ENCODE measurements around the gene PAWR. TPM values are rescaled to one million over a fixed set of nuclear protein-coding genes. Genes with fewer than 3 reads are reported as not detected.

PAWR gene
- total and polyA plus RNA-seq, 12 donors, result 3.0 to 16.6 (median 10.2) TPM

DNA sequence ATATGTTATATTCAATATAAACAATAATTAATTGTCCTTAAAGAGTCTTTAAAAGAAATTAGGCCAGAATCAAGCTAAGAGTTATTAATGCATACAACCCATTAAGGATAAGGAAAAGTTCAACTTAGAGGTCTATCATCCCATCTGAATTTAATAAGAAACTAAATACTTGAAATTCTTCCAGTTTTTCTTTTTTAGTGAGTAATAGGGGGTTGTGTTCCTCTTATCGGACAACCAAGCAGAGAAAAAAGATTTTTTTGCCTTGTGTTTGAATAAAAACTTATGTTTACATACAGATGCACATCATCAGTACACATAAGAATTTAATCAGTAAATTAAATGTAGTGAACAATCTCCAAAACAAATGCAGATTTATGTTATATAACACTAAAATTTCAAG is 32.5 kb downstream of the PAWR start:
- H3K27me3 ChIP-seq, result no peaks in the 10 kb centered on the region
- DNase-seq (no peak), ATAC-seq (no peak)
- 50 to 63% methylated on average over 1 of the region's 1 CpG for WGBS, 2 donors
- no peak overlapping the region for H3K27ac ChIP-seq
- peaks cover 0 to 11% (median 0%) of the 10 kb centered on the region in 9 donors for H3K4me1 ChIP-seq
- TF ChIP-seq, protein P1, sequence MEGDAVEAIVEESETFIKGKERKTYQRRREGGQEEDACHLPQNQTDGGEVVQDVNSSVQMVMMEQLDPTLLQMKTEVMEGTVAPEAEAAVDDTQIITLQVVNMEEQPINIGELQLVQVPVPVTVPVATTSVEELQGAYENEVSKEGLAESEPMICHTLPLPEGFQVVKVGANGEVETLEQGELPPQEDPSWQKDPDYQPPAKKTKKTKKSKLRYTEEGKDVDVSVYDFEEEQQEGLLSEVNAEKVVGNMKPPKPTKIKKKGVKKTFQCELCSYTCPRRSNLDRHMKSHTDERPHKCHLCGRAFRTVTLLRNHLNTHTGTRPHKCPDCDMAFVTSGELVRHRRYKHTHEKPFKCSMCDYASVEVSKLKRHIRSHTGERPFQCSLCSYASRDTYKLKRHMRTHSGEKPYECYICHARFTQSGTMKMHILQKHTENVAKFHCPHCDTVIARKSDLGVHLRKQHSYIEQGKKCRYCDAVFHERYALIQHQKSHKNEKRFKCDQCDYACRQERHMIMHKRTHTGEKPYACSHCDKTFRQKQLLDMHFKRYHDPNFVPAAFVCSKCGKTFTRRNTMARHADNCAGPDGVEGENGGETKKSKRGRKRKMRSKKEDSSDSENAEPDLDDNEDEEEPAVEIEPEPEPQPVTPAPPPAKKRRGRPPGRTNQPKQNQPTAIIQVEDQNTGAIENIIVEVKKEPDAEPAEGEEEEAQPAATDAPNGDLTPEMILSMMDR (IDR thresholded peaks at IDR 0.05), result no peak
- H3K4me3 ChIP-seq, result no peak overlapping the region
- intact Hi-C loops (cut with DNase I), result no loop called here
- no peaks in the 10 kb centered on the region for H3K36me3 ChIP-seq
- H3K9me3 ChIP-seq, result no peaks in the 10 kb centered on the region

DNA sequence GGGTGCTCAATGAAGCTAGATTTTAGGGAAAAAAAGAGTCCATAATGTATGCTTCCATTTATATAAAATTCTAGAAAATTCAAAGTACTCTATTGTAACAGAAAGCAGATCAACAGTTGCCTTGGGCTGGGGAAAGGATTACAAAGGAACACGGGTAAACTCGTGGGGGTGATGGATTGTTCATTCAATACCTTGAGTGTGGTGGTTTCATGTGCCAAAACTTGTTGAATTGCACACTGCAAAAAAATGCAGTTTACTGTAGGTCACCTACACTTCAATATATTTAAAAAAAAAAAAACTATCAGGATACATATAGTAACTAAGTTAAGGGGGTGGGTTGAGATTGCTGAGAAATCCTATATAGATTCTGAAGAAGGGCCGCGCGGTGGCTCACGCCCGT is 33.6 kb downstream of the PAWR start:
- H3K4me1 ChIP-seq, result peaks cover 0 to 11% (median 0%) of the 10 kb centered on the region in 9 donors
- no peaks in the 10 kb centered on the region for H3K9me3 ChIP-seq
- no peaks in the 10 kb centered on the region for H3K36me3 ChIP-seq
- no peak overlapping the region for H3K27ac ChIP-seq
- ATAC-seq, result no peak
- H3K27me3 ChIP-seq, result no peaks in the 10 kb centered on the region
- 96 to 97% methylated on average over 7 of the region's 7 CpGs for WGBS, 2 donors
- no peak overlapping the region for H3K4me3 ChIP-seq
- TF ChIP-seq, protein P1 (IDR thresholded peaks at IDR 0.05), result no peak
- intact Hi-C loops (cut with DNase I), result no loop called here
- DNase-seq, result no peak

DNA sequence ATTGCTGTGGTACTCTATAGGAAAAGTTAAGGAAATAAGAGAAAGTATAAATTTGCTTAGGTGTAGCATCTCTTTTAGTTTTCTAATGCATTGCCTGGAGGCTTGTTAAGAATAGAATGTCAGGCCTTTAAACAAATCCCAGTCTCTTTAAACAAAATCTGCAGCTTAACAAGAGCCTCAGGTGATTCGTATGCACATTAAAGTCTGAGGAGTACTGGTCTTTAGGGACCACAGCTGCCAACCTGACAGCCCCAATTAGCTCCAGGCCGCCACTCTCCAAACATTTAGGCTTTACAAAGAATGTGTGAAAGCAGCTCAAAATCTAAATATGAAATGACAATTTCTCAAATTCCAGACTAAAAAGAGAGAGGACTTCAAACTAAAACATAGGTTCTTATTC is 35.7 kb downstream of the PAWR start:
- no peak for DNase-seq
- intact Hi-C loops (cut with DNase I), result no loop called here
- 93 to 97% methylated on average over 2 of the region's 2 CpGs for WGBS, 2 donors

DNA sequence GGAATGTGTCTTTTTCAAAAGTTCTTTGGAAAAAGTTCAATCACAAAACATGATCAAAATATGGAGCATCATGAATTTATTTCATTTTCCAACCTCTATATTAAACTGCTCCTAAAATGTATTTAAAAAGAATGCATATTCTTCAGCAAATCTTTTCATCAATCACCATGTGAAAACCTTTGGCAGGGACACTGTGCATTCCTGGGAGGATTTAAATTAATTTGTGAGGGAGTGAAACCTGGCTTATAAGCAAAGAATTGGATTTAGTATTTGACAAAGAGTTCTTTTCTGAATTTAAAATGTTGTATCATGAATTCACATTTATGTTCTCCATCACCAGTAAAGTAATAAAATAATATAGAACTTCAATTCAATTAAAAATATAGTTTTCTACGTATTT is 38.2 kb downstream of the PAWR start:
- Histone ChIP-seq H3K36me3 (no peaks in the 10 kb centered on the region), H3K9me3 (no peaks in the 10 kb centered on the region), H3K4me1 (no peaks in the 10 kb centered on the region), H3K27me3 (no peaks in the 10 kb centered on the region), H3K4me3 (no peak overlapping the region), H3K27ac (no peak overlapping the region)
- 94 to 95% methylated on average over 1 of the region's 1 CpG for WGBS, 2 donors
- intact Hi-C loops (cut with DNase I), result no loop called here
- DNase-seq (no peak), ATAC-seq (no peak)
- TF ChIP-seq, protein P1 (IDR thresholded peaks at IDR 0.05), result no peak

More for the DNA sequence above, 35.7 kb downstream of the PAWR start:
- Histone ChIP-seq H3K4me1 (peaks cover 0 to 6% (median 0%) of the 10 kb centered on the region in 9 donors), H3K27me3 (no peaks in the 10 kb centered on the region), H3K36me3 (no peaks in the 10 kb centered on the region), H3K27ac (no peak overlapping the region), H3K9me3 (no peaks in the 10 kb centered on the region), H3K4me3 (no peak overlapping the region)
- no peak for ATAC-seq
- TF ChIP-seq, protein P1 (IDR thresholded peaks at IDR 0.05), result no peak

Data from heart right ventricle (tissue), 16 donors.